T-helper 1 cell treated with Interleukin-12 subunit alpha and Interleukin-12 subunit beta and Interleukin-4 antibody, amounts not matched to agents 30 μg/mL and 1 μg/mL, for 36 hours (primary cell): ENCODE results near the gene HRC.
"Not testable (repeated sequence)": the region's sequence is repeated elsewhere in the genome, so short reads cannot be mapped to it uniquely, and the experiment has no call there.

Experiments
- H3K27ac Mint-ChIP-seq: one replicate; pipeline ENCODE4 v1.8.0; 2021; ENCODE audit warnings: mild to moderate bottlenecking, mixed read lengths
- H3K27me3 Mint-ChIP-seq: one replicate; pipeline ENCODE4 v1.8.0; 2021; ENCODE audit warnings: low read depth, mixed read lengths
- H3K36me3 Mint-ChIP-seq: one replicate; pipeline ENCODE4 v1.8.0; 2021; ENCODE audit warnings: low read depth, mixed read lengths
- H3K4me1 Mint-ChIP-seq: one replicate; pipeline ENCODE4 v1.8.0; 2021; ENCODE audit warnings: low read depth, mixed read lengths
- H3K4me3 Mint-ChIP-seq: one replicate; pipeline ENCODE4 v1.8.0; 2021; ENCODE audit warnings: mild to moderate bottlenecking, moderate library complexity, mixed read lengths
- H3K9me3 Mint-ChIP-seq: one replicate; pipeline ENCODE4 v1.8.0; 2021; ENCODE audit warnings: mixed read lengths

The HRC gene, protein sequence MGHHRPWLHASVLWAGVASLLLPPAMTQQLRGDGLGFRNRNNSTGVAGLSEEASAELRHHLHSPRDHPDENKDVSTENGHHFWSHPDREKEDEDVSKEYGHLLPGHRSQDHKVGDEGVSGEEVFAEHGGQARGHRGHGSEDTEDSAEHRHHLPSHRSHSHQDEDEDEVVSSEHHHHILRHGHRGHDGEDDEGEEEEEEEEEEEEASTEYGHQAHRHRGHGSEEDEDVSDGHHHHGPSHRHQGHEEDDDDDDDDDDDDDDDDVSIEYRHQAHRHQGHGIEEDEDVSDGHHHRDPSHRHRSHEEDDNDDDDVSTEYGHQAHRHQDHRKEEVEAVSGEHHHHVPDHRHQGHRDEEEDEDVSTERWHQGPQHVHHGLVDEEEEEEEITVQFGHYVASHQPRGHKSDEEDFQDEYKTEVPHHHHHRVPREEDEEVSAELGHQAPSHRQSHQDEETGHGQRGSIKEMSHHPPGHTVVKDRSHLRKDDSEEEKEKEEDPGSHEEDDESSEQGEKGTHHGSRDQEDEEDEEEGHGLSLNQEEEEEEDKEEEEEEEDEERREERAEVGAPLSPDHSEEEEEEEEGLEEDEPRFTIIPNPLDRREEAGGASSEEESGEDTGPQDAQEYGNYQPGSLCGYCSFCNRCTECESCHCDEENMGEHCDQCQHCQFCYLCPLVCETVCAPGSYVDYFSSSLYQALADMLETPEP

GRCh38 chr19:49155005-49155819, at the start of gene HRC:
Gene HRC (minus strand): TSS chr19:49155396. CDS start chr19:49155237, 159 bp downstream.
- peaks cover 73% of the 10 kb centered on the region for H3K27me3 Mint-ChIP-seq
- H3K9me3 Mint-ChIP-seq: no peaks in the 10 kb centered on the region

DNA sequence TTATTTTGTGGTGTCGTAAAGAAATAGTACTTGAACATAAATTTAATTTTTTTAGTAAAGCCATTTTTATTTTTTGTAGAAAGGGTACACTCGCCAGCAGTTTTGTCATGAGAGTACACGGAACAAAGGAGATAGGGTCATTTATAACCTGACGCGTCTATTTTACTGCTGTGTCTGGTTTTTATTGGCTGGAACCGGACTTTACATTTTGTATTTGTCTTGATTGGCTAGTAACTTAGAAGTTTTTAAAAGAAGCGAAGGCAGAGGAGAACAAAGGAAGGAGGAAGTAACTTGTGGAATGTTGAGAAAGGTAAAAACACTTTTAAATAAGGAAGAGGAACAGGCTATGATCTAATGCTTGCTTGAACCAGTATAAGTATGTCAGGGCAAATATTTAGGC, 45.8 kb upstream of the HRC start:
- H3K27ac Mint-ChIP-seq: no peak overlapping the region
- H3K4me3 Mint-ChIP-seq: no peak overlapping the region
- no peaks in the 10 kb centered on the region for H3K36me3 Mint-ChIP-seq
- no peaks in the 10 kb centered on the region for H3K9me3 Mint-ChIP-seq
- H3K4me1 Mint-ChIP-seq: peaks cover 6% of the 10 kb centered on the region
- H3K27me3 Mint-ChIP-seq: no peaks in the 10 kb centered on the region

More at GRCh38 chr19:49155005-49155819, at the start of gene HRC:
- no peak within 1 kb of the TSS for H3K27ac Mint-ChIP-seq
- H3K4me1 Mint-ChIP-seq: peaks cover 19% of the 10 kb centered on the region
- H3K36me3 Mint-ChIP-seq: no peaks in the 10 kb centered on the region
- H3K4me3 Mint-ChIP-seq: peak within 1 kb of the TSS; percentile 31

DNA sequence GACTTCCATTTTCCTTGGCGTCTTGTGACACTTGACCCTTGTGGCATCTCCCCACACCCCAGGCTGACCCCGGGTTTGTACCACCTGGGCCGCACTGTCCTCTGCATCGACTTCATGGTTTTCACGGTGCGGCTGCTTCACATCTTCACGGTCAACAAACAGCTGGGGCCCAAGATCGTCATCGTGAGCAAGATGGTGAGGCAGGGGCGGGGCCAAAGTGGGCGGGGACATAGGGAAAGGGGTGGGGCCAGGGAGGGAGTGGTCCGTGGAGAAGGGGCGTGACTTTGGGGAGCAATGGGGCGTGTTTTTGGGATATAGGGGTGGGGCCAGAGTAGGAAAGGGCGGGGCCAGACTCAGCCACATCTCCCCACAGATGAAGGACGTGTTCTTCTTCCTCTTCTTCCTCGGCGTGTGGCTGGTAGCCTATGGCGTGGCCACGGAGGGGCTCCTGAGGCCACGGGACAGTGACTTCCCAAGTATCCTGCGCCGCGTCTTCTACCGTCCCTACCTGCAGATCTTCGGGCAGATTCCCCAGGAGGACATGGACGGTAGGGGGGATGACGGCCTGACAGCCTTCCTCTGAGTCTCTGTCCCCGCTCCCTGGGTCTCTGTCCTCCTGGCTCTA, 45.2 kb upstream of the HRC start:
- Mint-ChIP-seq H3K36me3 (no peaks in the 10 kb centered on the region), H3K27me3 (no peaks in the 10 kb centered on the region), H3K4me3 (no peak overlapping the region), H3K27ac (no peak overlapping the region), H3K4me1 (peaks cover 6% of the 10 kb centered on the region), H3K9me3 (no peaks in the 10 kb centered on the region)

GRCh38 chr19:49196527-49197240, 41.5 kb upstream of the HRC start:
- Mint-ChIP-seq H3K9me3 (no peaks in the 10 kb centered on the region), H3K4me1 (peaks cover 6% of the 10 kb centered on the region), H3K27me3 (no peaks in the 10 kb centered on the region), H3K4me3 (no peak overlapping the region), H3K36me3 (no peaks in the 10 kb centered on the region), H3K27ac (no peak overlapping the region)

- Mint-ChIP-seq H3K4me1 (peaks cover 7% of the 10 kb centered on the region), H3K36me3 (no peaks in the 10 kb centered on the region), H3K4me3 (no peak overlapping the region), H3K9me3 (no peaks in the 10 kb centered on the region), H3K27me3 (peaks cover 3% of the 10 kb centered on the region), H3K27ac (no peak overlapping the region)
Measured at GRCh38 chr19:49194408-49194807, 39.2 kb upstream of the HRC start.

DNA sequence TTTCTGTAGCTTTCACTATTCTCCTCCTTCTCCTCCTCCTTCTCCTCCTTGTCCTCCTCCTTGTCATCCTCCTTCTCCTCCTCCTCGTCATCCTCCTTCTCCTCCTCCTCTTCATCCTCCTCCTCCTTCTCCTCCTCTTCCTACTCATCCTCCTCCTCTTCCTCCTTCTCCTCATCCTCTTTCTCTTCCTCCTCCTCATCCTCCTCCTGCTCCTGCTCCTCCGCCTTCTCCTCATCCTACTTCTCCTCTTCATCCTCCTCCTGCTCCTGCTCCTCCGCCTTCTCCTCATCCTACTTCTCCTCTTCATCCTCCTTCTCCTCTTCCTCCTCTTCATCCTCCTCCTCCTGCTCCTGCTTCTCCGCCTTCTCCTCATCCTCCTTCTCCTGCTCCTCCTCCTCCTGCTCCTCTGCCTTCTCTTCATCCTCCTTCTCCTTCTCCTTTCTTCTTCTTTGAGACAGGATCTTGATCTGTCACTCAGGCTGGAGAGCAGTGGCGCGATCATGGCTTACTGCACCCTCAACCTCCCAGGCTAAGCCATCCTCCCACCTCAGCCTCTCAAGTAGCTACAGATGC, 38.7 kb upstream of the HRC start:
- Mint-ChIP-seq H3K4me3 (no peak overlapping the region), H3K36me3 (no peaks in the 10 kb centered on the region), H3K4me1 (peaks cover 9% of the 10 kb centered on the region), H3K27me3 (peaks cover 3% of the 10 kb centered on the region), H3K9me3 (no peaks in the 10 kb centered on the region), H3K27ac (no peak overlapping the region)

DNA sequence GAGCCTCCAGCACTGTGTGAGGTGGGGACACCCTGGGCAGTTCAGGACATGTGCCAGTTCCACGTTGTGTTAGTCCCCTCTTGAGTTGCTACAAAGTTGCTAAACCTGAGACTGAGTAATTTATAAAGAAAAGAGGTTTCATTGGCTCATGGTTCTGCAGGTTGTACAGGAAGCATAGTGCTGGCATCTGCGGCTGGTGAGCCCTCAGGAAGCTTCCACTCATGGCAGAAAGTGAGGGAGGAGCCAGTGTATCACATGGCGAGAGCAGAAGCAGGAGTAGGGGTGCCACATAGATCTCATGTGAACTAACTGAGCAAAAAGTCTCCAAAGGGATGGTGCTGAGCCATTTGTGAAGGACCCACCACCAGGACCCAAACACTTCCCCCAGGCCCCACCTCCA, 35.6 kb upstream of the HRC start:
- no peak overlapping the region for H3K27ac Mint-ChIP-seq
- H3K27me3 Mint-ChIP-seq: peaks cover 3% of the 10 kb centered on the region
- H3K9me3 Mint-ChIP-seq: no peaks in the 10 kb centered on the region
- H3K4me1 Mint-ChIP-seq: peaks cover 9% of the 10 kb centered on the region
- no peaks in the 10 kb centered on the region for H3K36me3 Mint-ChIP-seq
- H3K4me3 Mint-ChIP-seq: no peak overlapping the region

DNA sequence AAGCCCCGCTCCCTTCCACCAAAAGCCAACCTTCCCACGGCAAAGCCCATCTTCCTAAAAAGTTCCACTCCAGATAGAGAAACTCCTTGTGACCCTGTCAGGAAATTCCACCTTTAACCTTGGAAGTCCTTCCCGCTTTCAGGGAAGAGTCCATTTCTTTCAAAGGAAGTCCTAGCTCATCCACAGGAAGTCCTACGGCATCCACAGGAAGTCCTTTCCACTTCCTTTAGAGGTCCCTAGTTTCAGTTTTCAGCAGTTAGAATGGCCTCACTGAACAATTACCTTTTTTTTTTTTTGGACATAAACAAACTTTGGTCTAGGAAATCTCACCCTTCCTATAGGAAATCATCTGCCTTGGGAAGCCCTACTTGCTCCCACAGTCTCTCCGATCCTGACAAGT, 34.1 kb upstream of the HRC start:
- Mint-ChIP-seq H3K36me3 (no peaks in the 10 kb centered on the region), H3K27ac (no peak overlapping the region), H3K27me3 (peaks cover 3% of the 10 kb centered on the region)

DNA sequence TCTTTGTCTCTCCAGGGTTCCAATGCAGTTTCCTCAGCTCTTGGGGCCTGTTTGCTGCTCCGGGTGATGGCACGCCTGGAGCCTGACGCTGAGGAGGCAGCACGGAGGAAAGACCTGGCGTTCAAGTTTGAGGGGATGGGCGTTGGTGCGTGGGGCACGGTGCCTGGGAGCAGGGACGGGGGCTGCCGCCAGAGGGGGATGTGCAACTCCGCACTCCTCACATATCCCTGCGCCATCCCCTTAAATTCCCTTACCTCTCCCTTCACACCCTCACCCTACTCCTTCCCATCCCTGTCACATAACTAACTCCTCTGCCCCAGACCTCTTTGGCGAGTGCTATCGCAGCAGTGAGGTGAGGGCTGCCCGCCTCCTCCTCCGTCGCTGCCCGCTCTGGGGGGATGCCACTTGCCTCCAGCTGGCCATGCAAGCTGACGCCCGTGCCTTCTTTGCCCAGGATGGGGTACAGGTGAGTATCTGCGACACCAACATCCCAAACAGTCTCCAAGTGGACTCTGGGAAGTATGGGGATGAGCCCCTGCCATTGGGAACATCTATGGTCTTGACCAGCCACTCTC, 33.5 kb upstream of the HRC start:
- Mint-ChIP-seq H3K27me3 (peaks cover 3% of the 10 kb centered on the region), H3K27ac (no peak overlapping the region)

More for the DNA sequence above, 34.1 kb upstream of the HRC start:
- peaks cover under 1% of the 10 kb centered on the region for H3K9me3 Mint-ChIP-seq
- no peak overlapping the region for H3K4me3 Mint-ChIP-seq
- H3K4me1 Mint-ChIP-seq: peaks cover 9% of the 10 kb centered on the region

DNA sequence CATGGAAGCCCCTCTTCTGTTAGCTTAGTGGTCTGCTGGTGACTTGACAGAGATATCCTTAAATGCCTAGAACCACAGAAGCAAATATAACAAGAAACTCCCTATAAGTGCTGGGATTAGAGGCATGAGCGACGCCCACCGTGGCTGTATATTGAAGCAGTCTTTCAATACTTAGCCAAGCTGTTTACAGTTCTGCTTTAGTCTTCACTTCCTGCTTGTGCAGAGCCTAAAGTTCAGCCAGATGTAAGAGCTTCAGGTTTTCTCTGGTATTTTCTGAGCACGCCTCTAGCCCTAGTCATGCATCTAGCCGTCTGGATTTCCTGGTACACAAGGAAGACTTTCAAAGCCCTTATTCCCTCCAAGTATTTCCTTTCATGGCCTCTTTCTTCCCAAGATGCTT, 30.9 kb upstream of the HRC start:
- Mint-ChIP-seq H3K4me3 (no peak overlapping the region), H3K27ac (no peak overlapping the region), H3K36me3 (no peaks in the 10 kb centered on the region), H3K4me1 (peaks cover 9% of the 10 kb centered on the region), H3K27me3 (peaks cover 3% of the 10 kb centered on the region), H3K9me3 (peaks cover 17% of the 10 kb centered on the region)

More for the DNA sequence above, 33.5 kb upstream of the HRC start:
- Mint-ChIP-seq H3K4me1 (peaks cover 9% of the 10 kb centered on the region), H3K9me3 (peaks cover 5% of the 10 kb centered on the region), H3K36me3 (no peaks in the 10 kb centered on the region), H3K4me3 (no peak overlapping the region)

DNA sequence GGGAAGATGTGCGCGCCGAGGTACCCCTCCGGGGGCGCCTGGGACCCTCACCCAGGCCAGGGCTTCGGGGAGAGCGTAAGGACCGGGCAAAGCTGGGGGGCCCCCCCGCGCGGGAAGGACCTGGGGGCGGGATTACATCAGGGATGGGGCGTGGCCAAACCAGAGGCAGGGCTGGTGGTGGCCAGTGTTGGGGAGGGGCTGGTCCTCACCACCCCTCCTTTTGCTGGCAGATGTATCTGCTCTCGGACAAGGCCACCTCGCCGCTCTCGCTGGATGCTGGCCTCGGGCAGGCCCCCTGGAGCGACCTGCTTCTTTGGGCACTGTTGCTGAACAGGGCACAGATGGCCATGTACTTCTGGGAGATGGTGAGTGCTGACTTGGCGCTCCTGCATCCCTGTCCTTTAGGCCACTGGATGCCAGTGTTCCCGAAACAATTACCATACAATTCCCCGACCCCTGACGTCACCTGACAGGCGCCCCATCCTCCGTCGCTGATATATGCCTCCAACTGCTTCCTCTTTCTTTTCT, 27.7 kb upstream of the HRC start:
- Mint-ChIP-seq H3K36me3 (no peaks in the 10 kb centered on the region), H3K27ac (no peak overlapping the region), H3K9me3 (peaks cover 17% of the 10 kb centered on the region), H3K27me3 (no peaks in the 10 kb centered on the region), H3K4me1 (no peaks in the 10 kb centered on the region), H3K4me3 (no peak overlapping the region)

- H3K27ac Mint-ChIP-seq, H3K27me3 Mint-ChIP-seq, H3K4me1 Mint-ChIP-seq, H3K4me3 Mint-ChIP-seq, H3K36me3 Mint-ChIP-seq: not testable (repeated sequence)
- H3K9me3 Mint-ChIP-seq: peaks cover 17% of the 10 kb centered on the region
Measured at GRCh38 chr19:49182010-49182847, 27.0 kb upstream of the HRC start.
